Measurements from ENCODE around the gene RHOH.
A peak's percentile ranks its signal among the peaks of the same experiment; 100 is the strongest.
"Not testable (repeated sequence)": the region's sequence is repeated elsewhere in the genome, so short reads cannot be mapped to it uniquely, and the experiment has no call there.

Gene RHOH, protein sequence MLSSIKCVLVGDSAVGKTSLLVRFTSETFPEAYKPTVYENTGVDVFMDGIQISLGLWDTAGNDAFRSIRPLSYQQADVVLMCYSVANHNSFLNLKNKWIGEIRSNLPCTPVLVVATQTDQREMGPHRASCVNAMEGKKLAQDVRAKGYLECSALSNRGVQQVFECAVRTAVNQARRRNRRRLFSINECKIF

DNA sequence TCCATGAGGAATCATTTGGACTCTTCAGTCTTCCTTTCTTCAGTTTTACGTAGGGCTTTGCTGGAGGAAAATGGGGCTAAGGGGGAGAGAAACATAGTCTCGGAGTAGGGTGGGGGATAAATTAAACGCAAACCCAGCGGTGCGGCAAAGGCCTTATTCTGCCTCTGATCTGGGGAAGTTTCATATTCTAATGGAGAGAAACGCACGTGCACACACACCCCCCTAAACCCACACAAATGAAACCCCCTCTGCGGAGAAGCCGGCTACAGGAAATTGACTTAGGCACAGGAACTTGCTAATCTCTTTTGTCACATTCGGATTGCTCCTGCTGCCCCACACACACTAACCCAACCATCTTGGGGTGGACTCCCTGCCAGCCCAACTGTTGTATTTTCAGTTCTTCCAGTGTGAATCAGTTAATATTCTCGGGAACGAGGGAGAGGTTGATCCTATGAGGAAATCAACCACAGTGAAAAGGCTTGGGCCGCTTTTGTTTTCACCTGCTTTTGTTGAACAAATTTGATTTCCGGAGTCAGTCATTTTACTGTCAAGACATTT, at the start of gene RHOH:
TSS of gene RHOH (plus strand) at position 308 of the 558 bp plus-strand sequence. CDS start 46,356 bp downstream, outside the sequence.
- DNase-seq (ENCODE audit: low spot score), result peak; percentile 49

- DNase-seq (ENCODE audit: low spot score), result not testable (repeated sequence)
These were observed 49.3 kb upstream of the RHOH start for GRCh38 chr4:40147490-40147889.

- DNase-seq (ENCODE audit: low spot score), result peak; percentile 75
These were observed 46.9 kb upstream of the RHOH start for GRCh38 chr4:40149960-40150385.

DNA sequence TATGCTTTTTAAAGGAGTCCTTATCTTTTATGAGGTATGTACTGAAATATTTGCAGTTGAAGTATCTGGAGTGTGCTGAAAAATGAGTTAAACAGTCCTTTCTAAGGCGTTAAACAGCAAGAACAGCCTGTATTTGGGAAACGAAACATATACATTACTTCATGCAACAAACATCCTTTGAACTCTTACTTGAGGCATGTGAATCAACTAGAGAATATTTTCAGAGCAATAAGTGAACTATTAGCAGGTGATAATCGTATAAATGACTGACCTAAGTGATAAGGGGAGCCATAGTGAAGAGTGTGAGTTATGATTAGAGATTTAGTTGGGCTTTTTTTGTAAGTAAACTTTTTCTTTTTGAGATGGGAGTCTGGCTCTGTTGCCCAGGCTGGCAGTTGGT, 45.9 kb upstream of the RHOH start:
- no peak for DNase-seq (ENCODE audit: low spot score)

- DNase-seq (ENCODE audit: low spot score), result no peak
These were observed 44.2 kb upstream of the RHOH start for GRCh38 chr4:40152637-40153036.

DNA sequence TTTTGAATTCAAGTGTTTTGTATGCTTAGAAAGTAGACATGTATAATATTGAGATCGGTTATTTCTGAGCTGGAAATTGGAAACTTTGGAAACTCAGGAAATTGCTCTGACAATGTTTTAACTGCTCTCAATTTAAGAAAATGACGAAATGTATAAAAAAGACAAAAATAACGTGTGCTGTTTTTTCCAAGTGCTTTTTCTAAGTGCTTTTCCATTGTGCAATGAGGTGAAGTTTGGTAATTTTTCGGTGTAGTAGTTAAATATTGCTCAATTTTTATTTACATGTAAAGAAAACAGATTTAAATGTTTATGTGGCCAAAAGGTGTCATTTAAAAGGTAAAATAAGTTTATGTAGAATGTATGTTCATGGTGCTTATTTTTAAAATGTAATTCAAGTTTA, 39.4 kb upstream of the RHOH start:
- DNase-seq (ENCODE audit: low spot score), result no peak

- no peak for DNase-seq (ENCODE audit: low spot score)
These were observed 36.6 kb upstream of the RHOH start for GRCh38 chr4:40160258-40160657.

- DNase-seq (ENCODE audit: low spot score), result no peak
These were observed 32.4 kb upstream of the RHOH start for GRCh38 chr4:40164459-40164858.

DNA sequence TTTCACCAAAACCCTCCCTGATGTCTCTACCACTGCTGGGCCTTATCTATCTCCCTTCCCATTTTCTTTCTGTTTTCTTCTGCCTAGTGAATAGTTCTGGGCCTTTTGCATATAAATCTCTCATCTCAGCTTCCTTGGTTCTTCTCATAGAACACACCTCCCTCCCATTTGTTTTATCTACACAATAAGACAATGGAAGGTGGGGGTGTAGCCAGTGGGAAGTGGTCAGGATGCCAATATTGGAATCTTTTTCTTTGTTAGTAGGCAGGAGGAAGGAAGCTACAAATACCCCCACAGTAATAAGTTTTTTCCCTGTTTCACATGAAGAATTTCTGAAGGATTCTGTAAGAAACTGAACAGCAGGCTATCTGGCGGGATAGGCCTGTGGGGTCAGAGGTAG, 30.9 kb upstream of the RHOH start:
- no peak for DNase-seq (ENCODE audit: low spot score)

- DNase-seq (ENCODE audit: low spot score), result no peak
These were observed 28.8 kb upstream of the RHOH start for GRCh38 chr4:40168070-40168469.

DNA sequence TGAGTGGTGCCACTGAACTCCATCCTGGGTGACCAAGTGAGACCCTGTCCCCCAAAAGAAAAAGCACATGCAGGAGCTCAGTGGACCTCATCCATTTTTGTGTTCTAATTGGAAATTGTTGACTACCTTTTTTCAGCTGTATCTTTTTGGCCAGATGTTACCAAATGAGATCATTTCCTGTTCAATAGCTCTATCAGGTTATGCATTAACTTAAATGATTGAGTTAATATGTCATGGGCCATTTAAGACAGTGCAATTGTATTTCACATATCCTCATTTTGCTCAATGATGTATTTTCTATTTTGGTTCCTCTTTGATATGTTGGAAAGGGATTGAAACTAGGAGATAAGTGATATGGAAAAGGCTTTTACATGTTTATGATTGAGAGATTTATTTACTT, 26.2 kb upstream of the RHOH start:
- no peak for DNase-seq (ENCODE audit: low spot score)

GRCh38 chr4:40173470-40173875, 23.4 kb upstream of the RHOH start:
- no peak for DNase-seq (ENCODE audit: low spot score)

GRCh38 chr4:40176602-40177001, 20.2 kb upstream of the RHOH start:
- DNase-seq (ENCODE audit: low spot score), result no peak

GRCh38 chr4:40177591-40177990, 19.2 kb upstream of the RHOH start:
- DNase-seq (ENCODE audit: low spot score), result no peak

DNA sequence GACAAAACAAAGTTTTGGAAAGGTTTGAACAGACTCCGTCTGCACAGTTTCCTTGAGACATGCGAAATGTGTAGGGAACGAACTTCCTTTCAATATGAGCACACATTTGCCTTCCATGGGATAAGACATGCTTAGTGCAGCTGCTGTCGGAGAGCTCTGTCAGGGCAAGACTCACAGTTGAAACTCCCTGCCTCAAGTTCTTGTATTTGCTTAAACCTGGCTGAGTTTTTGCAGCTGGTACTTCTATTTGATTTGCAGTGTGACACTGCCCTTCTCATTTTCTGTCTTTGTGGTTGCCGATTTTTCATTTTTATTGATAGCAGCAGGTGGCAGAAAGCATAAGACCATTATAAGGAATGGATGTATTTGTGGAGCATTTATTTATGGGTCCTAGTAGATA, 18.2 kb upstream of the RHOH start:
- DNase-seq (ENCODE audit: low spot score), result no peak

GRCh38 chr4:40179360-40179759, 17.5 kb upstream of the RHOH start:
- DNase-seq (ENCODE audit: low spot score), result no peak

GRCh38 chr4:40180356-40180755, 16.5 kb upstream of the RHOH start:
- no peak for DNase-seq (ENCODE audit: low spot score)

DNA sequence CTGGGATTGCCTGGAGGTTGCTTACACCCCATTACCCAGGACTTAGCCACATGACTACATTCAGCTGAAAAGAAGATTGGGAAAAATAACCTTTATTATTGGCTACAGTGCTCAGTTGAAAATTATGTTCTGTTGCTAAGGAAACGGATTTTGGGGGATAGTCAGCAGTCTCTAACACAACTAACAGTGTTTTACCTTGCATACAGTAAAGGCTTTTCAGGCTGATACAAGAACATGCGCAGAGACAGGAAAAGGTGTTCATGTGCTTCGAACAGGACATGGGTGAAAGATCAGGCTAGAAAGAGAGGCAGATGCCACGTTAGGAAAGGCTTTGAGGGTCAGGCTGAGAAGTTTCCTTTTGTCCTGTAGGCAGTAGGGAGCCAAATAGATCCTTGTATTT, 14.8 kb upstream of the RHOH start:
- no peak for DNase-seq (ENCODE audit: low spot score)

DNA sequence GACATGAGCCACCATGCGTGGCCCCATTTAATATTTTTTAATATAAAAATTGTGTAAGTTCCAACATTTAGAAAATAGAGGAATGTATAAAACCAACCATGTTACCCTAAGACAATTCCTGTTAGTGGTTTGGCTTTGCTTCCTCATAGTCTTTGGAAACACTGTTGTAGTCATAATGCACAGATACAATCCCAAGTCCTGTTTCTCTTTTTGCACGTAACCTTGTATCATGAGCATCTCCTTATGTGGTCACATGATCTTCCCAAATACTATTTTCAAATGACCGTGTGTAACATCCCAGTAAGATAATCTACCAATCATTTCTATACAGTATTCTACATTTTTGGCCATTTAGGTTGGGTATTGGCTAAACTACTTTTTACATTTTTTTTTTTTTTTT, 13.9 kb upstream of the RHOH start:
- DNase-seq (ENCODE audit: low spot score), result no peak

DNA sequence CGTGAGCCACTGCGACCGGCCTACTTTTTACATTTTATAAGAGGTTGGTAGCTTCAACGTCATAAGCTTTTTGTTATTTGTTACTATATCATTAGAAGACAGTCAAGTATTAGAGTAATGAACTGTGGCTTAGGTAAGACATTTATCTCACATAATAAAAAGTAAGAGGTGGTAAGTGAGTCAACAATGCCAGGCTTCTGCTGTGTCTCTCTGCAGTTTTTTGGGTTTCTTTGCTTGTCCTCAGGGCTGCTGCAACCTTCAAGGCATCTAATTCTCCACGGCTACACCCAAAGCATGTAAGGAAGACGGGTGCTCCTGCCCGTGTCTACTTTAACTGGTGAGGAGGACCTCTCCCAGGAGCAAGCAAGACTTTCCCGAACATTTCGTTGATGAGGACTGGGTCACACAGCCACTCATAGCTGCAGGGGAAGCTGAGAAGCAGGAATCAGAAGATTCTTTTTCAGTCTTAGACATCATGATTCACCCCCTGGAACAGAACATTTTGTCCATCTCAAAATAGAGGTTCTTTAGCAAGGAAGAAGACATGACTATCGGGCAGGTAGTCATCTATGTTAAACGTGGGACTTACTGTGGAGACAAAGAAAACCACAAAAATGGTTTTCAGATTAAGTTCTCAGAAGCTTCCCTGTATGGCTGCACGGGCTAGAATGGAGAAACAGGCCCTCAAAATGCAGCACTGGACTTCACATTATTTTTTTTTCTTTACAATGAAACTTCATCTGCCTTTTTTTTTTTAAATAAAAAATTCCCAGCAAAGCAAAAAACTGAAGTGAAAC, 13.0 kb upstream of the RHOH start:
- no peak for DNase-seq (ENCODE audit: low spot score)

- no peak for DNase-seq (ENCODE audit: low spot score)
These were observed 10.8 kb upstream of the RHOH start for GRCh38 chr4:40185830-40186664.

- DNase-seq (ENCODE audit: low spot score), result no peak
These were observed 10.2 kb upstream of the RHOH start for GRCh38 chr4:40186665-40187014.
